Osteoblast (primary cell): Measurements from ENCODE around the gene GPR63. TPM values are rescaled to one million over a fixed set of nuclear protein-coding genes. Genes with fewer than 3 reads are reported as not detected.
"Not testable (repeated sequence)": the region's sequence is repeated elsewhere in the genome, so short reads cannot be mapped to it uniquely, and the experiment has no call there.

Source experiments
- DNase-seq: peaks from one replicate; pipeline ENCODE4 v3.0.0; 2011; ENCODE audit warnings: low spot score, mixed read lengths; ENCODE audit not compliant: insufficient read length; ENCODE audit errors: missing footprints
- H2AFZ ChIP-seq: 2 replicates; pipeline ENCODE4 v1.6.0; 2011; ENCODE audit warnings: mild to moderate bottlenecking, low read length
- H3K27ac ChIP-seq: 2 replicates; pipeline ENCODE4 v1.5.1; 2011; ENCODE audit warnings: mild to moderate bottlenecking, low read depth, low read length, moderate library complexity
- H3K27me3 ChIP-seq: 2 replicates; pipeline ENCODE4 v1.6.0; 2012; ENCODE audit warnings: mild to moderate bottlenecking, control low read depth, inconsistent platforms, low read length, moderate library complexity; ENCODE audit not compliant: insufficient read depth
- H3K36me3 ChIP-seq: 2 replicates; pipeline ENCODE4 v1.5.1; 2011; ENCODE audit warnings: mild to moderate bottlenecking, low read length, control low read depth, moderate library complexity; ENCODE audit not compliant: insufficient read depth
- H3K4me1 ChIP-seq: 2 replicates; pipeline ENCODE4 v1.5.1; 2011; ENCODE audit warnings: mild to moderate bottlenecking, low read length, control low read depth, moderate library complexity; ENCODE audit not compliant: insufficient read depth
- H3K4me2 ChIP-seq: 2 replicates; pipeline ENCODE4 v1.6.0; 2011; ENCODE audit warnings: mild to moderate bottlenecking, low read length; ENCODE audit not compliant: insufficient read depth
- H3K4me3 ChIP-seq: fragments of 200-600 bp; sonication (generic); 3 replicates; pipeline ENCODE4 v1.5.1; 2012; ENCODE audit warnings: mild to moderate bottlenecking, low read length, inconsistent platforms; ENCODE audit not compliant: insufficient read depth
- H3K79me2 ChIP-seq: 2 replicates; pipeline ENCODE4 v1.6.0; 2012; ENCODE audit warnings: mild to moderate bottlenecking, low read length, control low read depth, inconsistent platforms; ENCODE audit not compliant: insufficient read depth
- H3K9me3 ChIP-seq: 2 replicates; pipeline ENCODE4 v1.5.1; 2011; ENCODE audit warnings: low read depth, low read length, control low read depth
- H4K20me1 ChIP-seq: 2 replicates; pipeline ENCODE4 v1.6.0; 2012; ENCODE audit warnings: mild to moderate bottlenecking, low read length, control low read depth; ENCODE audit not compliant: insufficient read depth
- total RNA-seq: library from RNA; depleted of rRNA; stranded (reverse); fragments of >200 nt; gene quantifications from 2 replicates; pipeline ENCODE4 v1.2.3, GENCODE V29; 2012
- TF ChIP-seq, protein P1 (sequence below): IDR thresholded peaks from 2 replicates; pipeline ENCODE4 v1.5.1; 2011; ENCODE audit warnings: mild to moderate bottlenecking, low read depth, low read length, moderate library complexity; ENCODE audit errors: extremely low read depth

Gene GPR63, protein sequence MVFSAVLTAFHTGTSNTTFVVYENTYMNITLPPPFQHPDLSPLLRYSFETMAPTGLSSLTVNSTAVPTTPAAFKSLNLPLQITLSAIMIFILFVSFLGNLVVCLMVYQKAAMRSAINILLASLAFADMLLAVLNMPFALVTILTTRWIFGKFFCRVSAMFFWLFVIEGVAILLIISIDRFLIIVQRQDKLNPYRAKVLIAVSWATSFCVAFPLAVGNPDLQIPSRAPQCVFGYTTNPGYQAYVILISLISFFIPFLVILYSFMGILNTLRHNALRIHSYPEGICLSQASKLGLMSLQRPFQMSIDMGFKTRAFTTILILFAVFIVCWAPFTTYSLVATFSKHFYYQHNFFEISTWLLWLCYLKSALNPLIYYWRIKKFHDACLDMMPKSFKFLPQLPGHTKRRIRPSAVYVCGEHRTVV
- under 0.01 TPM in 2 replicates for total RNA-seq

DNA sequence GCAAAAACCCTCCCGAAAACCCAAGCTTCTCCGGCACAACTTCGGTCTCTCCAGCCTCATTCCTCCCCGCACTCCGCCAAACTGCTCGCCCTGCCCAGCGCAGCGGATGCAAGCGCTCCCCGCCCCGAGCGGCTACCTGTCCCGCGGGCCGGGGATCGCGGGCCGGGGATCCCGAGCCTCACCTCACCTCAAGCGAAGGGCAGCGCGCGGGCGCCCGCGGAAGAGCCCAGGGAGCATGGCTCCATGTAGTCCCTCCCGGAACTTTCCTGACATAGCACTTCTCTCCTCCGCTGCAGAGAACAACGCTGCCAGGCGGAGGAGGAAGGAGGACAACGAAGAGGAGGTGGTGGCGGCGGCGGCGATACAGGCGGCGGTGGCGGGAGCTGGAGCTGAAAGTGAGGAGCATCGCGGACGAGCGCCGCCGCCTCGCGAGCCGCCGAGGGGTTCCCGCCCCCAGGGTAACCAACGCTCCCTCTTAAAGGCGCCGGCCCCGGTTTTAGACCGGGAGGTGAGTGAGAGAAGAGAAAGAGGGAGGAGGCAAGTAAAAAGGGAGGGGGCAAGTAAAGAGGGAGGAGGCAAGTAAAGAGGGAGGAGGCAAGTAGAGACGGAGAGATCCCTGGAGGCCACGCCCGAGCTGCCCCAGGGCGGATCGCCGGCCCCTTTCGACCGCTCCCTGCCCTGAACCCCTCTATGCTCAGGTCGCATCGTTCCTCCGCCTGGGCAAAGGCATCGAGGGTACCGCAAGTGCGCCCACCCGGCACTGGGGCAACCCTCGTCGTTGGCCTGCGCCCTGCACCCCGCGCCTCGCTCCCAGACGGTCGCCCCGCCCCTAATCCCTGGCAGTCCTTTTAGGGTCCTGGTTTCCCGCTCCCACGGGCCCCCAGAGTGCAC, at the start of gene GPR63:
Gene GPR63, minus strand, starts transcription at position 397 of the 891 bp plus-strand sequence. CDS start 37,746 bp downstream, outside the sequence.
- Histone ChIP-seq H4K20me1 (no peaks in the 10 kb centered on the region), H3K27me3 (peaks cover 37% of the 10 kb centered on the region), H3K79me2 (no peaks in the 10 kb centered on the region), H3K4me1 (peaks cover 5% of the 10 kb centered on the region), H2AFZ (peak within 1 kb of the TSS; percentile 95), H3K4me2 (peak within 1 kb of the TSS; percentile 90), H3K27ac (no peak within 1 kb of the TSS), H3K4me3 (peak within 1 kb of the TSS; percentile 75), H3K9me3 (no peaks in the 10 kb centered on the region), H3K36me3 (no peaks in the 10 kb centered on the region)
- TF ChIP-seq, protein P1, sequence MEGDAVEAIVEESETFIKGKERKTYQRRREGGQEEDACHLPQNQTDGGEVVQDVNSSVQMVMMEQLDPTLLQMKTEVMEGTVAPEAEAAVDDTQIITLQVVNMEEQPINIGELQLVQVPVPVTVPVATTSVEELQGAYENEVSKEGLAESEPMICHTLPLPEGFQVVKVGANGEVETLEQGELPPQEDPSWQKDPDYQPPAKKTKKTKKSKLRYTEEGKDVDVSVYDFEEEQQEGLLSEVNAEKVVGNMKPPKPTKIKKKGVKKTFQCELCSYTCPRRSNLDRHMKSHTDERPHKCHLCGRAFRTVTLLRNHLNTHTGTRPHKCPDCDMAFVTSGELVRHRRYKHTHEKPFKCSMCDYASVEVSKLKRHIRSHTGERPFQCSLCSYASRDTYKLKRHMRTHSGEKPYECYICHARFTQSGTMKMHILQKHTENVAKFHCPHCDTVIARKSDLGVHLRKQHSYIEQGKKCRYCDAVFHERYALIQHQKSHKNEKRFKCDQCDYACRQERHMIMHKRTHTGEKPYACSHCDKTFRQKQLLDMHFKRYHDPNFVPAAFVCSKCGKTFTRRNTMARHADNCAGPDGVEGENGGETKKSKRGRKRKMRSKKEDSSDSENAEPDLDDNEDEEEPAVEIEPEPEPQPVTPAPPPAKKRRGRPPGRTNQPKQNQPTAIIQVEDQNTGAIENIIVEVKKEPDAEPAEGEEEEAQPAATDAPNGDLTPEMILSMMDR = no peak
- DNase-seq = peak; percentile 87

DNA sequence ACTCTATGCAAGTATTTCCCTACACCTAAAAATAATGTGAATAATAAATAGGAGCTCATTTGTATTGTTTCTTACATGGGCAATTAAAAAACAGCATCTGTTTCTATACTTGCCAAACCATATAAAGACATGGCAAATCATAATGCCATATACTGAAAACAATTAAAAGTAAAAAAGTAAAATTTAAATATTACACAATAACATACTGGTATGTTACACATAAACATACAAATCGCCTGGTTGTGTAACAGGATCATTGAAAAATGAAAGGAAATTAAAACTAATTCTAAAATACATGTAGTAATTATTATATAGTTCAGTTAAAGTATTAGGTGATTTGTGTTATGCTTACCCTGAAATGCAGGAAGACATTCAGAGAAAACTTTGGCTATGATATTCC, 49.2 kb upstream of the GPR63 start:
- no peak for DNase-seq
- Histone ChIP-seq H3K9me3 (no peaks in the 10 kb centered on the region), H3K27me3 (no peaks in the 10 kb centered on the region), H3K4me2 (no peak overlapping the region), H3K4me1 (no peaks in the 10 kb centered on the region), H2AFZ (no peak overlapping the region), H4K20me1 (no peaks in the 10 kb centered on the region), H3K4me3 (no peak overlapping the region), H3K36me3 (peaks cover 11% of the 10 kb centered on the region), H3K79me2 (no peaks in the 10 kb centered on the region), H3K27ac (no peak overlapping the region)
- TF ChIP-seq, protein P1 = no peak

DNA sequence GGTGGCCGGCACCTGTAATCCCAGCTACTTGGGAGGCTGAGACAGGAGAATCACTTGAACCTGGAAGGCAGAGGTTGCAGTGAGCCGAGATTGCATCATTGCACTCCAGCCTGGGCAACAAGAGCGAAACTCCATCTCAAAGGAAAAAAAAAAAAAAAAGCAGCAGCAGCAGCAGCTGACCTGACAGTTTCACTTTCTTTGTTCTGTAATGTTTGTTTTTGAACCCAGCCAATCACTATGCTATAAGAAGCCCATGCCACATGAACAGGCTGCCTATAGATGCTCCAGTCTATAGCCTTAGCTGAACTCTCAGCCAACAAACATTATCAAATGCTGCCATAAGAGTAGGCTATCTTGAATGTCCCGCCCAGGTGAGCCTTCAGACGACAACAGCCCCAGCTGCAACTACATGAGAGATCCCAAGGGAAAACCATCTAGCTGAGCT, 47.9 kb upstream of the GPR63 start:
- H3K27me3 ChIP-seq, H3K27ac ChIP-seq, DNase-seq, H3K4me2 ChIP-seq, H3K36me3 ChIP-seq, H3K4me3 ChIP-seq, H3K79me2 ChIP-seq, H4K20me1 ChIP-seq, H3K4me1 ChIP-seq, H3K9me3 ChIP-seq: not testable (repeated sequence)
- peak overlapping the region; percentile 18 for H2AFZ ChIP-seq

DNA sequence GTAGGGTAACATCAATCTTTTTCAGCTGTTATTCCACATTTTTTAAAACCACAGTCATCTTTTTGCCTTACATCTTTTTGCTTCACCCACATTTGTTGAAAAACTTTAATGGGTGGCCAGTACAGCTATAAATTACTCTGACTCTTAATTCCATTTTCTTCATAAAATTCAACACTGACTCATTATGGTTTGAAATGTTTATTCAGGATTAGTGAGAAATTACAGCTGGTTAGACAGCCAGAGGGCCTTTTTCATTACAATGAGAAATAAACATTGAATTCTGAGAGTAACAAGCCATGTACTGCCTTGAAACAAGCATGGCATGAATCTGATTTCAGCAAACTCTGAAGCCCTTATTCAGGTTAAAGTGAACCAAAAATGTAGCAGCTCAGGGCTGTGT, 40.9 kb upstream of the GPR63 start:
- Histone ChIP-seq H3K9me3 (no peaks in the 10 kb centered on the region), H3K27ac (no peak overlapping the region), H3K4me3 (no peak overlapping the region), H3K79me2 (no peaks in the 10 kb centered on the region), H3K4me1 (no peaks in the 10 kb centered on the region), H3K27me3 (no peaks in the 10 kb centered on the region), H3K4me2 (no peak overlapping the region), H4K20me1 (no peaks in the 10 kb centered on the region), H2AFZ (no peak overlapping the region), H3K36me3 (no peaks in the 10 kb centered on the region)
- TF ChIP-seq, protein P1 = no peak
- peak; percentile 44 for DNase-seq
